Fibroblast of gingiva (primary cell): ENCODE results near the gene SDK1.
A peak's percentile ranks its signal among the peaks of the same experiment; 100 is the strongest.
"Not testable (repeated sequence)": the region's sequence is repeated elsewhere in the genome, so short reads cannot be mapped to it uniquely, and the experiment has no call there.

Experiments used
- DNase-seq: peaks from one replicate; pipeline ENCODE4 v3.0.0-alpha.2; 2011; ENCODE audit warnings: low read depth

The SDK1 gene

GRCh38 chr7:3955751-3956696 lies 655.0 kb downstream of the SDK1 start:
- peak; percentile 85 for DNase-seq

- no peak for DNase-seq
Measured at GRCh38 chr7:3956949-3957348, 655.9 kb downstream of the SDK1 start.

GRCh38 chr7:3957472-3958108 lies 656.5 kb downstream of the SDK1 start:
- no peak for DNase-seq

GRCh38 chr7:3958109-3958483 lies 657.0 kb downstream of the SDK1 start:
- no peak for DNase-seq

- no peak for DNase-seq
Measured at GRCh38 chr7:3959364-3959763, 658.3 kb downstream of the SDK1 start.

- peak; percentile 7 for DNase-seq
Measured at GRCh38 chr7:3960050-3960763, 659.2 kb downstream of the SDK1 start.

GRCh38 chr7:3960942-3961341 lies 659.9 kb downstream of the SDK1 start:
- DNase-seq = no peak

GRCh38 chr7:3961857-3962503 lies 660.9 kb downstream of the SDK1 start:
- DNase-seq = no peak

GRCh38 chr7:3963768-3964167 lies 662.7 kb downstream of the SDK1 start:
- DNase-seq = not testable (repeated sequence)

GRCh38 chr7:3964980-3965606 lies 664.0 kb downstream of the SDK1 start:
- DNase-seq = no peak

- no peak for DNase-seq
Measured at GRCh38 chr7:3965794-3966395, 664.8 kb downstream of the SDK1 start.

- DNase-seq = no peak
Measured at GRCh38 chr7:3968234-3968633, 667.2 kb downstream of the SDK1 start.

GRCh38 chr7:3969286-3969685 lies 668.2 kb downstream of the SDK1 start:
- no peak for DNase-seq

GRCh38 chr7:3971323-3971722 lies 670.3 kb downstream of the SDK1 start:
- DNase-seq = no peak

- DNase-seq = no peak
Measured at GRCh38 chr7:3973264-3973663, 672.2 kb downstream of the SDK1 start.

- DNase-seq = no peak
Measured at GRCh38 chr7:3974329-3974728, 673.3 kb downstream of the SDK1 start.

- DNase-seq = no peak
Measured at GRCh38 chr7:3975371-3975770, 674.3 kb downstream of the SDK1 start.

GRCh38 chr7:3977391-3977790 lies 676.3 kb downstream of the SDK1 start:
- DNase-seq = no peak

- no peak for DNase-seq
Measured at GRCh38 chr7:3978839-3979238, 677.8 kb downstream of the SDK1 start.

GRCh38 chr7:3979611-3980299 lies 678.7 kb downstream of the SDK1 start:
- DNase-seq = no peak

- no peak for DNase-seq
Measured at GRCh38 chr7:3980300-3980643, 679.2 kb downstream of the SDK1 start.
